HCT116 (cell line): ENCODE results near the gene LCP1. TPM values are rescaled to one million over a fixed set of nuclear protein-coding genes. Genes with fewer than 3 reads are reported as not detected.

ENCODE experiments used
- ATAC-seq: fragments of 200-7000 bp; cut with Tn5 transposase; 2 replicates; pipeline ENCODE4 v1.9.1; 2020; ENCODE audit warnings: mild to moderate bottlenecking, moderate library complexity
- BruUV-seq: library from RNA; stranded (reverse); fragments of 400-500 nt; replicated peaks from 2 replicates; lab custom pipeline; 2021; lab: Mats Ljungman, UMichigan
- CTCF ChIA-PET: fragments of 300-600 bp; sonication (Branson Sonifier 250); formaldehyde crosslinking; loops from one replicate; lab custom pipeline; 2021; ENCODE audit warnings: antibody characterized with exemption; lab: Charles Lee
- POLR2A ChIA-PET: fragments of 300-600, 350-600 bp; sonication (Branson Sonifier 250); formaldehyde crosslinking; loops from one replicate; lab custom pipeline; 2021; ENCODE audit warnings: antibody characterized with exemption; lab: Charles Lee
- RAD21 ChIA-PET, 2 experiments: fragments of 300-600 bp; sonication (Branson Sonifier 250); formaldehyde crosslinking; loops; one replicate each; lab custom pipeline; 2023; ENCODE audit warnings: low total read pairs in 2 of 2; ENCODE audit not compliant: uncharacterized antibody in 2 of 2, unreplicated experiment in 2 of 2, low non-redundant PET in 1 of 2; lab: Charles Lee
- DNase-seq: peaks from one replicate; pipeline ENCODE4 v3.0.0-alpha.2; 2010; ENCODE audit warnings: low read depth, low spot score
- H2AFZ ChIP-seq: fragments of 200-600 bp; shearing (Covaris generic), sonication (generic); 2 replicates; pipeline ENCODE4 v1.6.1; 2017; ENCODE audit warnings: low read depth, mixed run types, mixed read lengths, antibody characterized with exemption, low read length; ENCODE audit not compliant: poor library complexity, severe bottlenecking
- H3K27ac ChIP-seq: 2 replicates; pipeline ENCODE4 v1.5.1; 2012; ENCODE audit warnings: low read depth, low read length
- H3K27me3 ChIP-seq: fragments of 200-600 bp; sonication (generic); 2 replicates; pipeline ENCODE4 v1.6.1; 2016; ENCODE audit warnings: mixed run types, low read length, mixed read lengths; ENCODE audit not compliant: insufficient read depth
- H3K36me3 ChIP-seq, 2 experiments: fragments of 200-500 bp in 1 of 2; fragments of 200-600 bp in 1 of 2; sonication (Bioruptor generic) in 1 of 2; sonication (generic) in 1 of 2; 2 replicates each; pipeline versions ENCODE4 v1.5.1 to v1.6.1; 2014 to 2016; ENCODE audit warnings: low read length in 2 of 2, inconsistent platforms in 1 of 2, mixed read lengths in 1 of 2, mixed run types in 1 of 2; ENCODE audit not compliant: insufficient read depth in 2 of 2, control insufficient read depth in 1 of 2
- H3K4me1 ChIP-seq, 2 experiments: fragments of 200-600 bp in 1 of 2; sonication (generic) in 1 of 2; 2 replicates each; pipeline versions ENCODE4 v1.5.1 to v1.6.1; 2012 to 2017; ENCODE audit warnings: low read length in 2 of 2, inconsistent platforms in 1 of 2, mild to moderate bottlenecking in 1 of 2, mixed read lengths in 1 of 2, mixed run types in 1 of 2, moderate library complexity in 1 of 2; ENCODE audit not compliant: insufficient read depth in 2 of 2, control insufficient read depth in 1 of 2
- H3K4me2 ChIP-seq: fragments of 200-600 bp; sonication (generic); 2 replicates; pipeline ENCODE4 v1.6.1; 2017; ENCODE audit warnings: mixed run types, low read length, mixed read lengths
- H3K4me3 ChIP-seq, 2 experiments: fragments of 200-600 bp in 1 of 2; sonication (generic) in 1 of 2; replicated peaks in 1 of 2; 2 replicates each; pipeline ENCODE4 v1.5.1; 2011 to 2016; ENCODE audit warnings: low read length in 2 of 2, control low read depth in 1 of 2, low read depth in 1 of 2, mild to moderate bottlenecking in 1 of 2, mixed read lengths in 1 of 2, mixed run types in 1 of 2
- H3K79me2 ChIP-seq: fragments of 200-600 bp; sonication (generic); 2 replicates; pipeline ENCODE4 v1.6.1; 2017; ENCODE audit warnings: mild to moderate bottlenecking, mixed run types, low read length, moderate library complexity, mixed read lengths; ENCODE audit not compliant: insufficient read depth
- H3K9ac ChIP-seq: fragments of 200-600 bp; sonication (generic); 2 replicates; pipeline ENCODE4 v1.6.1; 2016; ENCODE audit warnings: low read length, mixed read lengths
- H3K9me2 ChIP-seq: fragments of 200-600 bp; sonication (generic), shearing (Covaris generic); 2 replicates; pipeline ENCODE4 v1.6.1; 2017; ENCODE audit warnings: mixed run types, mild to moderate bottlenecking, moderate library complexity; ENCODE audit not compliant: insufficient read depth
- H3K9me3 ChIP-seq, 2 experiments: fragments of 200-500 bp in 1 of 2; fragments of 200-600 bp in 1 of 2; sonication (Bioruptor generic) in 1 of 2; sonication (generic) in 1 of 2; 2 replicates each; pipeline ENCODE4 v1.6.1; 2014 to 2017; ENCODE audit warnings: low read length in 2 of 2, mixed read lengths in 2 of 2, inconsistent platforms in 1 of 2, low read depth in 1 of 2, mild to moderate bottlenecking in 1 of 2, mixed run types in 1 of 2, moderate library complexity in 1 of 2; ENCODE audit not compliant: control insufficient read depth in 1 of 2, insufficient read depth in 1 of 2
- H4K20me1 ChIP-seq: fragments of 200-600 bp; sonication (generic), shearing (Covaris generic); 2 replicates; pipeline ENCODE4 v1.6.1; 2017; ENCODE audit warnings: mixed run types, mild to moderate bottlenecking, moderate library complexity; ENCODE audit not compliant: insufficient read depth
- EGR1 ChIP-seq: IDR thresholded peaks from 2 replicates; pipeline ENCODE4 v1.6.1; 2012; ENCODE audit warnings: low read depth
- ELF1 ChIP-seq: IDR thresholded peaks from 2 replicates; pipeline ENCODE4 v1.6.1; 2012; ENCODE audit warnings: low read depth, borderline replicate concordance
- FOSL1 ChIP-seq: IDR thresholded peaks from 2 replicates; pipeline ENCODE4 v1.6.1; 2012; ENCODE audit warnings: low read depth
- JUND ChIP-seq: IDR thresholded peaks from 2 replicates; pipeline ENCODE4 v1.6.1; 2012
- POLR2AphosphoS5 ChIP-seq: IDR thresholded peaks from 2 replicates; pipeline ENCODE4 v1.6.1; 2011; ENCODE audit warnings: mild to moderate bottlenecking, low read depth, low read length, moderate library complexity
- RAD21 ChIP-seq: IDR thresholded peaks from 2 replicates; pipeline ENCODE4 v1.6.1; 2012; ENCODE audit warnings: low read depth, mild to moderate bottlenecking
- SP1 ChIP-seq: IDR thresholded peaks from 2 replicates; pipeline ENCODE4 v1.6.1; 2012; ENCODE audit warnings: low read depth
- SRF ChIP-seq: IDR thresholded peaks from 2 replicates; pipeline ENCODE4 v1.6.1; 2012; ENCODE audit warnings: low read depth
- TCF7L2 ChIP-seq: IDR thresholded peaks from 2 replicates; pipeline ENCODE4 v1.7.0; 2011; ENCODE audit warnings: borderline replicate concordance, inconsistent platforms; ENCODE audit not compliant: insufficient read depth, insufficient read length; ENCODE audit errors: extremely low read depth
- YY1 ChIP-seq: IDR thresholded peaks from 2 replicates; pipeline ENCODE4 v1.6.1; 2011; ENCODE audit warnings: low read length, low read depth, moderate library complexity, mild to moderate bottlenecking; ENCODE audit not compliant: insufficient replicate concordance; ENCODE audit errors: extremely low read depth
- ZFX ChIP-seq: fragments of 450-650 bp; IDR thresholded peaks from 2 replicates; pipeline ENCODE4 v1.6.1; 2017
- ZNF274 ChIP-seq: fragments of 200-500 bp; sonication (Bioruptor generic); IDR thresholded peaks from 2 replicates; pipeline ENCODE4 v1.6.1; 2014; ENCODE audit warnings: mild to moderate bottlenecking, low read depth, low read length, inconsistent platforms
- intact Hi-C: fragments of 100-400 bp; cut with micrococcal nuclease; formaldehyde crosslinking; loops from 2 replicates; pipeline ENCODE4 v1.10.0; 2022
- total RNA-seq: library from RNA; stranded (reverse); gene quantifications from one replicate; pipeline ENCODE4 v1.2.1, GENCODE V29; 2021; ENCODE audit not compliant: unreplicated experiment
- TF ChIP-seq, protein P1 (sequence below): IDR thresholded peaks from 2 replicates; pipeline ENCODE4 v1.6.1; 2012
- TF ChIP-seq, protein P2 (sequence below): IDR thresholded peaks from 2 replicates; pipeline ENCODE4 v1.6.1; 2012
- TF ChIP-seq, protein P3 (sequence below): IDR thresholded peaks from 2 replicates; pipeline ENCODE4 v1.6.1; 2012; ENCODE audit warnings: low read depth

Gene LCP1
- total RNA-seq, 1 experiment from 2014 or later: 2.2 TPM

DNA sequence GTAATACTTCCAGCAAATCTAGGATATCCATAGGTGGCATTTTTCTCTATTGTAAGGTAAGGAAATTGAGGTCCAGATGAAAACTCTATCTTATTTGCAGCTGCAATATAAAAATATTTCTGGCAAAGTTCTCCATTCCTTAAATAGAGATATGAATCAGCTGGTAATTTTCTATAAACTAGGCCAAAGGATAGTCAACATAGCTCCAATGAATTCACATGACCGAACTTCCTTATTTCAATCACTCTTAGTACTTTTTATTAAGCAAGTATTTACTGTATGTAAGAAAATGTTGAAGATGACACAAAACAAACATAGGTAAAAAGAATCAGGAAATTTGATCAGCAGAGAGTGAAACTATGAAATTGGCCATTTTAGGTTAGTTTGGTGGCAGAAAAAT is 13.0 kb upstream of the LCP1 start:
- DNase-seq: no peak
- H3K79me2 ChIP-seq: no peaks in the 10 kb centered on the region
- H3K4me1 ChIP-seq: no peaks in the 10 kb centered on the region
- POLR2A ChIA-PET: no interaction called here
- no peaks in the 10 kb centered on the region for H4K20me1 ChIP-seq
- H3K9ac ChIP-seq: no peak overlapping the region
- no peaks in the 10 kb centered on the region for H3K9me3 ChIP-seq
- H2AFZ ChIP-seq: no peak overlapping the region
- ATAC-seq: no peak
- no peak for TF ChIP-seq JUND
- TF ChIP-seq ZFX: no peak
- TF ChIP-seq POLR2AphosphoS5: no peak
- TF ChIP-seq EGR1: no peak
- TF ChIP-seq, protein P1, sequence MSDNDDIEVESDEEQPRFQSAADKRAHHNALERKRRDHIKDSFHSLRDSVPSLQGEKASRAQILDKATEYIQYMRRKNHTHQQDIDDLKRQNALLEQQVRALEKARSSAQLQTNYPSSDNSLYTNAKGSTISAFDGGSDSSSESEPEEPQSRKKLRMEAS: no peak
- TF ChIP-seq SP1: no peak
- no peak for TF ChIP-seq ZNF274
- no peak for TF ChIP-seq FOSL1
- TF ChIP-seq TCF7L2: no peak
- H3K9me2 ChIP-seq: 0 out of 2 replicates have a peak, but pooled peaks cover 4% of the 10 kb centered on the region
- H3K4me2 ChIP-seq: no peak overlapping the region
- CTCF ChIA-PET: no interaction called here
- H3K4me3 ChIP-seq: no peak overlapping the region
- no TSS peak for BruUV-seq
- H3K27ac ChIP-seq: no peak overlapping the region
- no peaks in the 10 kb centered on the region for H3K27me3 ChIP-seq
- RAD21 ChIA-PET: no interaction called here
- intact Hi-C loops: no loop called here
- H3K36me3 ChIP-seq: no peaks in the 10 kb centered on the region

DNA sequence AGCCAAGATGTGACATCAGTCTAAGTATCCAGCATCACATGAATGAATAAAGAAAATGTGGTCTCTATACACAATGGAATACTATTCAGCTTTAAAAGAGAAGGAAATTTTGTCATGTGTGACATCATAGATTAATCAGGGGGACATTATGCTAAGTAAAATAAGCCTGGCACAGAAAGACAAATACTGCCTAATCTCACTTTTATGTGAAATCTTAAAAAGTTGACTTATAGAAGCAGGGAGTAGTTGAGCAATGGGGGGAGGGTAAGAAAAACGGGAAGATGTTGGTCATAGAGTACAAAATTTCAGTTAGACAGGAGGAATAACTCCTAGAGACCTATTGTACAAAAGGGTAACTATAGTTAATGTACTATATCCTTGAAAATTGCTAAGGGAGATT is 10.4 kb upstream of the LCP1 start:
- CTCF ChIA-PET: no interaction called here
- Histone ChIP-seq H3K4me2 (no peak overlapping the region), H3K4me3 (no peak overlapping the region), H3K79me2 (no peaks in the 10 kb centered on the region), H2AFZ (no peak overlapping the region), H3K27ac (no peak overlapping the region), H3K36me3 (no peaks in the 10 kb centered on the region), H3K4me1 (no peaks in the 10 kb centered on the region), H3K9ac (no peak overlapping the region), H3K9me2 (0 out of 2 replicates have a peak, but pooled peaks cover 4% of the 10 kb centered on the region), H4K20me1 (no peaks in the 10 kb centered on the region), H3K27me3 (no peaks in the 10 kb centered on the region), H3K9me3 (no peaks in the 10 kb centered on the region)
- intact Hi-C loops: no loop called here
- RAD21 ChIA-PET: no interaction called here
- no peak for ATAC-seq
- no TSS peak for BruUV-seq
- POLR2A ChIA-PET: interaction anchor here (0.6 kb wide), 1 partner anchor 385 kb away, joined by 3 read pairs; no protein-coding TSS in a partner anchor
- no peak for DNase-seq
- TF ChIP-seq SRF: no peak
- TF ChIP-seq ZFX: no peak
- no peak for TF ChIP-seq ELF1
- no peak for TF ChIP-seq RAD21
- no peak for TF ChIP-seq YY1
- TF ChIP-seq, protein P2, sequence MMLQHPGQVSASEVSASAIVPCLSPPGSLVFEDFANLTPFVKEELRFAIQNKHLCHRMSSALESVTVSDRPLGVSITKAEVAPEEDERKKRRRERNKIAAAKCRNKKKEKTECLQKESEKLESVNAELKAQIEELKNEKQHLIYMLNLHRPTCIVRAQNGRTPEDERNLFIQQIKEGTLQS: no peak
- TF ChIP-seq, protein P3, sequence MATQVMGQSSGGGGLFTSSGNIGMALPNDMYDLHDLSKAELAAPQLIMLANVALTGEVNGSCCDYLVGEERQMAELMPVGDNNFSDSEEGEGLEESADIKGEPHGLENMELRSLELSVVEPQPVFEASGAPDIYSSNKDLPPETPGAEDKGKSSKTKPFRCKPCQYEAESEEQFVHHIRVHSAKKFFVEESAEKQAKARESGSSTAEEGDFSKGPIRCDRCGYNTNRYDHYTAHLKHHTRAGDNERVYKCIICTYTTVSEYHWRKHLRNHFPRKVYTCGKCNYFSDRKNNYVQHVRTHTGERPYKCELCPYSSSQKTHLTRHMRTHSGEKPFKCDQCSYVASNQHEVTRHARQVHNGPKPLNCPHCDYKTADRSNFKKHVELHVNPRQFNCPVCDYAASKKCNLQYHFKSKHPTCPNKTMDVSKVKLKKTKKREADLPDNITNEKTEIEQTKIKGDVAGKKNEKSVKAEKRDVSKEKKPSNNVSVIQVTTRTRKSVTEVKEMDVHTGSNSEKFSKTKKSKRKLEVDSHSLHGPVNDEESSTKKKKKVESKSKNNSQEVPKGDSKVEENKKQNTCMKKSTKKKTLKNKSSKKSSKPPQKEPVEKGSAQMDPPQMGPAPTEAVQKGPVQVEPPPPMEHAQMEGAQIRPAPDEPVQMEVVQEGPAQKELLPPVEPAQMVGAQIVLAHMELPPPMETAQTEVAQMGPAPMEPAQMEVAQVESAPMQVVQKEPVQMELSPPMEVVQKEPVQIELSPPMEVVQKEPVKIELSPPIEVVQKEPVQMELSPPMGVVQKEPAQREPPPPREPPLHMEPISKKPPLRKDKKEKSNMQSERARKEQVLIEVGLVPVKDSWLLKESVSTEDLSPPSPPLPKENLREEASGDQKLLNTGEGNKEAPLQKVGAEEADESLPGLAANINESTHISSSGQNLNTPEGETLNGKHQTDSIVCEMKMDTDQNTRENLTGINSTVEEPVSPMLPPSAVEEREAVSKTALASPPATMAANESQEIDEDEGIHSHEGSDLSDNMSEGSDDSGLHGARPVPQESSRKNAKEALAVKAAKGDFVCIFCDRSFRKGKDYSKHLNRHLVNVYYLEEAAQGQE: no peak
